GM12873 (cell line): ENCODE data around the gene SYT11.

Experiments
- CTCF ChIP-seq: IDR thresholded peaks from 2 replicates; pipeline ENCODE4 v1.5.1; 2012; ENCODE audit warnings: low read depth, mild to moderate bottlenecking, moderate library complexity, low read length, control low read depth; ENCODE audit not compliant: insufficient read depth; ENCODE audit errors: missing control alignments

SYT11 gene

GRCh38 chr1:155856257-155856974, 3.0 kb upstream of the SYT11 start:
- no peak for TF ChIP-seq CTCF

GRCh38 chr1:155856975-155857930, 2.1 kb upstream of the SYT11 start, which contains the start of gene GON4L:
Gene GON4L (minus strand): TSS chr1:155857214. CDS start chr1:155853780, 3,434 bp downstream.
- TF ChIP-seq CTCF, result no peak

GRCh38 chr1:155858800-155859233, 550 bp upstream of the SYT11 start:
- no peak for TF ChIP-seq CTCF

GRCh38 chr1:155859881-155860871, 809 bp downstream of the SYT11 start:
- TF ChIP-seq CTCF, result no peak

- TF ChIP-seq CTCF, result no peak
Observed at GRCh38 chr1:155860970-155861510, 1.7 kb downstream of the SYT11 start.

GRCh38 chr1:155861896-155862295, 2.5 kb downstream of the SYT11 start:
- TF ChIP-seq CTCF, result no peak
